ENCODE measurements around the gene ACAP3. TPM values are rescaled to one million over a fixed set of nuclear protein-coding genes. Genes with fewer than 3 reads are reported as not detected.

Gene ACAP3
- total and polyA plus RNA-seq, 4 experiments from 2014 or later: 5.4 to 65.6 (median 33.3) TPM

- Mint-ChIP-seq H3K4me1 (peaks cover 12 to 20% (median 13%) of the 10 kb centered on the region in 4 donors), H3K36me3 (peaks cover 0 to 3% of the 10 kb centered on the region in 2 donors), H3K9me3 (peaks cover 0 to 2% (median 0%) of the 10 kb centered on the region in 8 donors), H3K27ac (no peak overlapping the region), H3K27me3 (no peaks in the 10 kb centered on the region), H3K4me3 (no peak overlapping the region)
- intact Hi-C loops (cut with micrococcal nuclease): no loop called here
- Histone ChIP-seq H3K36me3 (ENCODE audit: insufficient read depth, low read length) (no peaks in the 10 kb centered on the region), H3K27ac (ENCODE audit: low read depth, low read length) (no peak overlapping the region), H3K4me1 (ENCODE audit: insufficient read depth, low read length) (peaks cover 26% of the 10 kb centered on the region), H3K4me3 (ENCODE audit: low read length in 2 of 2) (no peak overlapping the region), H3K27me3 (ENCODE audit: insufficient read depth, low read length) (no peaks in the 10 kb centered on the region), H3K9me3 (ENCODE audit: control insufficient read depth in 1 of 2, low read length in 2 of 2) (no peaks in the 10 kb centered on the region)
- ChIA-PET POLR2A (ENCODE audit: partially characterized antibody) (no interaction called here), CTCF (ENCODE audit: partially characterized antibody) (no interaction called here)
- DNase-seq: no peak
These were observed 5.7 kb downstream of the ACAP3 start for GRCh38 chr1:1302006-1302430.

DNA sequence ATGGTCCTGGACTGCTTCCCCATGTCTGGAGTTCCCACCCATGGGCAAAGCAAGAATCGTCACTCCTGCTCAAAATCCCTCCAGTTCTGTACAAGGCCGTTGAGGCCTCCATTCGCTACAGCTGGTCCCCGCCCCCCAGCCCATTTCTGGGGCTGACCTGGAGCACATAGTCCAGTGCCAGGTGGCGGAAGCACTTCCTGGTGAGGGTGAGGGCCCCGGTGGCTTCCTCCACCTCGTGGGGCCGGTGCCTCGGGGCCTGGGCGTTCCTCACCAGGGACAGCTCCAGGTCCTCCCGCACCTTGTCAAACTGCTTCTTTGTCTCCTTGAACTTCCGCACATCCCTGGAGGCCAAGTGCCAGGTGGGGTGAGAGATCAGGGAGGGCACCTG, 7.4 kb downstream of the ACAP3 start:
- H3K36me3 ChIP-seq (ENCODE audit: insufficient read depth, low read length): no peaks in the 10 kb centered on the region
- H3K27ac ChIP-seq (ENCODE audit: low read depth, low read length): no peak overlapping the region
- intact Hi-C loops (cut with micrococcal nuclease): no loop called here
- peaks cover 10% of the 10 kb centered on the region for H3K4me1 ChIP-seq (ENCODE audit: insufficient read depth, low read length)
- no peaks in the 10 kb centered on the region for H3K27me3 Mint-ChIP-seq
- no peaks in the 10 kb centered on the region for H3K36me3 Mint-ChIP-seq
- no peak overlapping the region for H3K4me3 ChIP-seq (ENCODE audit: low read length in 2 of 2)
- no peak overlapping the region for H3K4me3 Mint-ChIP-seq
- DNase-seq: no peak
- peaks cover 0 to 4% (median 2%) of the 10 kb centered on the region in 4 donors for H3K4me1 Mint-ChIP-seq
- H3K27me3 ChIP-seq (ENCODE audit: insufficient read depth, low read length): no peaks in the 10 kb centered on the region
- no peak overlapping the region for H3K27ac Mint-ChIP-seq
- POLR2A ChIA-PET (ENCODE audit: partially characterized antibody): interaction anchor here (1.3 kb wide), 1 partner anchor 9 kb away, joined by 3 read pairs; no protein-coding TSS in a partner anchor
- H3K9me3 Mint-ChIP-seq: no peaks in the 10 kb centered on the region
- CTCF ChIA-PET (ENCODE audit: partially characterized antibody): interaction anchor here (1.0 kb wide), 1 partner anchor 13 kb away, joined by 3 read pairs; no protein-coding TSS in a partner anchor
- no peaks in the 10 kb centered on the region for H3K9me3 ChIP-seq (ENCODE audit: control insufficient read depth in 1 of 2, low read length in 2 of 2)

DNA sequence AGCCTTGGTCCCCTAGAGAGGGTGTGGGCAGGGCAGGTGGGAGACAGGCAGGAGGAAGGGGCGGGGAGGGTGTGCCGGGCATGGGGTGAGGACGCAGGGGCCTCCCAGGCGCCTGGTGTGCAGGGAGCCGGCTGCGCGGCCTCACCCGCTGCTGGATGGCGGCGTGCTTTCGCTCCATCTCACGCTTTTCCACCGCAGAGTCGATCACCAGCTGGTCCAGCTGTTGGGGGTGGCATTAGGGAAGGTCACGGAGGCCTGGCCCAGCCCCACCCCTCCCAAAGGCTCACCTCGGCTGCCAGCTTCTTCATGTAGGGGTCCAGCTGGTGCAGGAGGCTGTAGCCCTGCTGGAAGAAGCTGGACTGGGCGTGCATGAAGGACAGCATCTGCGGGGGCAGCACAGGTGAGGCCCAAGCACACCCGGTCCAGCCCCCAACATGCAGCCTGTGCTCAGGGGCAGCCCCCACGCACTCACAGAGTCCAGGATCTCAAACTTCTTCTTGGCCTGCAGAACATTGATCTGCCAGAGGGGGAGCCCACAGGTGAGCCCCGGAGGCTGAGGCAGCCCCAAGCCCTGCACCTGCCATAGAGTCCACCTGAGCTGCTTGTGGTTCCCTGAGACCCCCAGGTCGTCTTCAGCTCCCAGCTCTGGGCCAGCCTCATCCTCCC, 7.9 kb downstream of the ACAP3 start:
- peak in 2 of 5 donors; percentile 31 to 40 for DNase-seq
- no peak overlapping the region for H3K4me3 Mint-ChIP-seq
- Histone ChIP-seq H3K4me3 (ENCODE audit: low read length in 2 of 2) (no peak overlapping the region), H3K27ac (ENCODE audit: low read depth, low read length) (no peak overlapping the region), H3K27me3 (ENCODE audit: insufficient read depth, low read length) (no peaks in the 10 kb centered on the region), H3K9me3 (ENCODE audit: control insufficient read depth in 1 of 2, low read length in 2 of 2) (no peaks in the 10 kb centered on the region), H3K4me1 (ENCODE audit: insufficient read depth, low read length) (peaks cover 4% of the 10 kb centered on the region), H3K36me3 (ENCODE audit: insufficient read depth, low read length) (no peaks in the 10 kb centered on the region)
- H3K4me1 Mint-ChIP-seq: peaks cover 0 to 3% (median 0%) of the 10 kb centered on the region in 4 donors
- POLR2A ChIA-PET (ENCODE audit: partially characterized antibody): interaction anchor here (1.3 kb wide), 1 partner anchor 10 kb away, joined by 3 read pairs; no protein-coding TSS in a partner anchor
- CTCF ChIA-PET (ENCODE audit: partially characterized antibody): interaction anchor here (1.0 kb wide), 1 partner anchor 13 kb away, joined by 3 read pairs; no protein-coding TSS in a partner anchor
- intact Hi-C loops (cut with micrococcal nuclease): no loop called here
- no peaks in the 10 kb centered on the region for H3K9me3 Mint-ChIP-seq
- H3K27me3 Mint-ChIP-seq: no peaks in the 10 kb centered on the region
- H3K27ac Mint-ChIP-seq: no peak overlapping the region
- no peaks in the 10 kb centered on the region for H3K36me3 Mint-ChIP-seq

GRCh38 chr1:1298861-1299685, 8.7 kb downstream of the ACAP3 start:
- ChIA-PET POLR2A (ENCODE audit: partially characterized antibody) (no interaction called here), CTCF (ENCODE audit: partially characterized antibody) (interaction anchor here (1.0 kb wide), 1 partner anchor 12 kb away, joined by 3 read pairs; no protein-coding TSS in a partner anchor)
- intact Hi-C loops (cut with micrococcal nuclease): no loop called here
- no peak overlapping the region for H3K4me3 ChIP-seq (ENCODE audit: low read length in 2 of 2)
- no peak overlapping the region for H3K4me3 Mint-ChIP-seq
- DNase-seq: peak in 1 of 5 donors; percentile 33
- no peaks in the 10 kb centered on the region for H3K27me3 ChIP-seq (ENCODE audit: insufficient read depth, low read length)
- H3K27ac Mint-ChIP-seq: no peak overlapping the region
- no peaks in the 10 kb centered on the region for H3K27me3 Mint-ChIP-seq
- H3K4me1 Mint-ChIP-seq: peaks cover 0 to 2% (median 0%) of the 10 kb centered on the region in 4 donors
- no peaks in the 10 kb centered on the region for H3K36me3 Mint-ChIP-seq
- no peak overlapping the region for H3K27ac ChIP-seq (ENCODE audit: low read depth, low read length)
- no peaks in the 10 kb centered on the region for H3K4me1 ChIP-seq (ENCODE audit: insufficient read depth, low read length)
- no peaks in the 10 kb centered on the region for H3K9me3 ChIP-seq (ENCODE audit: control insufficient read depth in 1 of 2, low read length in 2 of 2)
- no peaks in the 10 kb centered on the region for H3K9me3 Mint-ChIP-seq
- no peaks in the 10 kb centered on the region for H3K36me3 ChIP-seq (ENCODE audit: insufficient read depth, low read length)

- Histone ChIP-seq H3K4me3 (ENCODE audit: low read length in 2 of 2) (no peak overlapping the region), H3K36me3 (ENCODE audit: insufficient read depth, low read length) (no peaks in the 10 kb centered on the region), H3K27me3 (ENCODE audit: insufficient read depth, low read length) (no peaks in the 10 kb centered on the region), H3K27ac (ENCODE audit: low read depth, low read length) (no peak overlapping the region), H3K4me1 (ENCODE audit: insufficient read depth, low read length) (no peaks in the 10 kb centered on the region), H3K9me3 (ENCODE audit: control insufficient read depth in 1 of 2, low read length in 2 of 2) (no peaks in the 10 kb centered on the region)
- Mint-ChIP-seq H3K36me3 (no peaks in the 10 kb centered on the region), H3K27ac (no peak overlapping the region), H3K27me3 (no peaks in the 10 kb centered on the region), H3K4me3 (no peak overlapping the region), H3K4me1 (peaks cover 0 to 2% (median 0%) of the 10 kb centered on the region in 4 donors), H3K9me3 (no peaks in the 10 kb centered on the region)
- ChIA-PET CTCF (ENCODE audit: partially characterized antibody) (no interaction called here), POLR2A (ENCODE audit: partially characterized antibody) (interaction anchor here (0.5 kb wide), 1 partner anchor 420 kb away, joined by 3 read pairs; no protein-coding TSS in a partner anchor)
- DNase-seq: no peak
- intact Hi-C loops (cut with micrococcal nuclease): no loop called here
These were observed 9.8 kb downstream of the ACAP3 start for GRCh38 chr1:1297802-1298424.

GRCh38 chr1:1296070-1297061, 11.4 kb downstream of the ACAP3 start:
- CTCF ChIA-PET (ENCODE audit: partially characterized antibody): interaction anchor here (1.5 kb wide), 1 partner anchor 13 kb away, joined by 3 read pairs; no protein-coding TSS in a partner anchor

More at GRCh38 chr1:1296070-1297061, 11.4 kb downstream of the ACAP3 start:
- Mint-ChIP-seq H3K36me3 (no peaks in the 10 kb centered on the region), H3K27ac (no peak overlapping the region), H3K4me1 (peaks cover 0 to 5% (median under 1%) of the 10 kb centered on the region in 4 donors), H3K4me3 (no peak overlapping the region), H3K27me3 (no peaks in the 10 kb centered on the region), H3K9me3 (no peaks in the 10 kb centered on the region)
- Histone ChIP-seq H3K36me3 (ENCODE audit: insufficient read depth, low read length) (no peaks in the 10 kb centered on the region), H3K27ac (ENCODE audit: low read depth, low read length) (no peak overlapping the region), H3K27me3 (ENCODE audit: insufficient read depth, low read length) (no peaks in the 10 kb centered on the region), H3K4me1 (ENCODE audit: insufficient read depth, low read length) (no peaks in the 10 kb centered on the region), H3K4me3 (ENCODE audit: low read length in 2 of 2) (no peak overlapping the region), H3K9me3 (ENCODE audit: control insufficient read depth in 1 of 2, low read length in 2 of 2) (no peaks in the 10 kb centered on the region)
- intact Hi-C loops (cut with micrococcal nuclease): no loop called here
- peak in 1 of 5 donors; percentile 19 for DNase-seq
- POLR2A ChIA-PET (ENCODE audit: partially characterized antibody): no interaction called here
